ENCODE results near the gene JAZF1.

DNA sequence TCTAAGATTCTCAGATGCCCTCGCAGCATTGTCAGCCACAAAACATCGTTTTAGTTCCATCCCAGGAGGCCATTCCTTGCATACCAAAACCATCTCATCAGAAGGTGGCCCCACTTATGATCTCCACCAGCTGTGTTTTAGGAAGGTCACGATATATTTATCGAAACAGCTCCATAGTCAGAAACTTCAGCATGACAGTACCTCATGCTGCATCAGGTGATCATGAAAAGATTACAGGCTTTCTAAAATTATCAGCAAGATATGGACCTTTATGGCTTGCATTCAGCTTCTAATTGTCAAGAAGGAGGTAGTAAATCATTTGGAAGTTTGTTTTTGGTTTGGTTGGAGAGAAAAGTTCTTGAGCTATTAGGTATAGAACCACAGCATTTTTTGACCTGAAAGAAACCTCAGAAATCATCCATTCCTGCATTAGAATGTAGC lies 20.0 kb downstream of the JAZF1 start:
- TF ChIP-seq POLR2A (IDR thresholded peaks at IDR 0.05; ENCODE audit: low read depth, low read length) (no peak), MXI1 (IDR thresholded peaks at IDR 0.05; ENCODE audit: borderline replicate concordance, low read depth, low read length) (no peak), CEBPB (IDR thresholded peaks at IDR 0.05; ENCODE audit: low read depth, low read length) (no peak), MAFK (IDR thresholded peaks at IDR 0.05; ENCODE audit: low read depth, low read length) (no peak)
- TF ChIP-seq, protein P1, sequence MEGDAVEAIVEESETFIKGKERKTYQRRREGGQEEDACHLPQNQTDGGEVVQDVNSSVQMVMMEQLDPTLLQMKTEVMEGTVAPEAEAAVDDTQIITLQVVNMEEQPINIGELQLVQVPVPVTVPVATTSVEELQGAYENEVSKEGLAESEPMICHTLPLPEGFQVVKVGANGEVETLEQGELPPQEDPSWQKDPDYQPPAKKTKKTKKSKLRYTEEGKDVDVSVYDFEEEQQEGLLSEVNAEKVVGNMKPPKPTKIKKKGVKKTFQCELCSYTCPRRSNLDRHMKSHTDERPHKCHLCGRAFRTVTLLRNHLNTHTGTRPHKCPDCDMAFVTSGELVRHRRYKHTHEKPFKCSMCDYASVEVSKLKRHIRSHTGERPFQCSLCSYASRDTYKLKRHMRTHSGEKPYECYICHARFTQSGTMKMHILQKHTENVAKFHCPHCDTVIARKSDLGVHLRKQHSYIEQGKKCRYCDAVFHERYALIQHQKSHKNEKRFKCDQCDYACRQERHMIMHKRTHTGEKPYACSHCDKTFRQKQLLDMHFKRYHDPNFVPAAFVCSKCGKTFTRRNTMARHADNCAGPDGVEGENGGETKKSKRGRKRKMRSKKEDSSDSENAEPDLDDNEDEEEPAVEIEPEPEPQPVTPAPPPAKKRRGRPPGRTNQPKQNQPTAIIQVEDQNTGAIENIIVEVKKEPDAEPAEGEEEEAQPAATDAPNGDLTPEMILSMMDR (conservative IDR thresholded peaks at IDR 0.05; ENCODE audit: low read depth, low read length) = no peak

All from IMR-90 (cell line).